Measurements from ENCODE around the gene SEMA5B.

The SEMA5B gene

DNA sequence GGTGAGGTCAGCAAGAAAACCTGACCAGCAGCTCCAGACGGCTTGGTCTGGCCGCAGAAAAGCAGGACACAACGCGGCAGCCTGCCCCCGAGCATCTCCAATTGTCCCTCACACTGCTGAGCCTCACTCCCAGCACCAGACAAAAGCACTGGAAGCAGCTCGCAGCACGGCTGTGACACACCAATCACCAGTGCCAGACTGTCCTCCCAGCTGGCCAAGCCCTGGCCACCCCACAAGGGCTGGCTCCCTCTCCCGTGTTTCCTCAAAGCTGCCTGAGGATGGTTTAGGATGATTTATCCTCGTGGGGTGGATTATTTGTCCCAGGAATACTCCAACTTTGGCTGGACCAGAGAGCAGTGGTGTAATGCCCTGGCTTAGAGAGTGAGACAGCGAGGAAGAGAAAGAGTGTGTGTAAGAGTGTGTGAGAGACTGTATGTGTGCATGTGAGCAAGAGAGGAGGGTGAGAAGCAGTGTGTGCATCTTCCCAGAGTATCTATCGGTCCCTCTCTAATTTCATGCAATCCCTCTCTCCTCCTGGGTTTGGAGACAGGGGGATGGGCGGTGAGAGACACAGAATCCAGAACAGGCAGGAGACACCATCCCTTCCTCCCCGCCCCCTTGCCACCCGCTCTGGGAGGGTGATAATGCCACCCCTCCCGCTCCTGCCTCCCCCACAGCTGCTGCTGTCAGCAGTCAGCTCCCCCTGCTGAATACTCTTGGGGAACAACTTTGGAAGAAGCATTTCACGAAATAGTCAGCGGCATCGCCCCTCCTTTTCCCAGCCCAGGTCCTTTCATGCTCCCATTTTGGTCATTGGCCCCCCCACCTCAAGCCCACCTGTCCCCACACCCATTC is 34.2 kb downstream of the SEMA5B start:
- TF ChIP-seq MAX (IDR thresholded peaks at IDR 0.05): no peak
- TF ChIP-seq FOXM1 (IDR thresholded peaks at IDR 0.05; ENCODE audit: borderline replicate concordance, low read depth): no peak

GRCh38 chr3:122992676-122993075 is 34.9 kb downstream of the SEMA5B start:
- TF ChIP-seq TEAD4 (IDR thresholded peaks at IDR 0.05) (no peak), FOXM1 (IDR thresholded peaks at IDR 0.05; ENCODE audit: borderline replicate concordance, low read depth) (no peak), CREB1 (IDR thresholded peaks at IDR 0.05; ENCODE audit: low read depth) (no peak), TCF12 (IDR thresholded peaks at IDR 0.05; ENCODE audit: low read depth) (no peak), CEBPB (IDR thresholded peaks at IDR 0.05) (no peak), YY1 (IDR thresholded peaks at IDR 0.05; ENCODE audit: low read depth) (no peak), MAX (IDR thresholded peaks at IDR 0.05) (no peak), NFIC (IDR thresholded peaks at IDR 0.05) (no peak), EP300 (IDR thresholded peaks at IDR 0.05; ENCODE audit: borderline replicate concordance) (no peak), TAF1 (IDR thresholded peaks at IDR 0.05; ENCODE audit: low read depth) (no peak), EGR1 (IDR thresholded peaks at IDR 0.05) (no peak), ZBTB7A (IDR thresholded peaks at IDR 0.05; ENCODE audit: low read depth) (no peak), RAD21 (IDR thresholded peaks at IDR 0.05; ENCODE audit: low read depth) (no peak)
- TF ChIP-seq, protein P1, sequence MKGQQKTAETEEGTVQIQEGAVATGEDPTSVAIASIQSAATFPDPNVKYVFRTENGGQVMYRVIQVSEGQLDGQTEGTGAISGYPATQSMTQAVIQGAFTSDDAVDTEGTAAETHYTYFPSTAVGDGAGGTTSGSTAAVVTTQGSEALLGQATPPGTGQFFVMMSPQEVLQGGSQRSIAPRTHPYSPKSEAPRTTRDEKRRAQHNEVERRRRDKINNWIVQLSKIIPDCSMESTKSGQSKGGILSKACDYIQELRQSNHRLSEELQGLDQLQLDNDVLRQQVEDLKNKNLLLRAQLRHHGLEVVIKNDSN (IDR thresholded peaks at IDR 0.05): no peak
- TF ChIP-seq, protein P2, sequence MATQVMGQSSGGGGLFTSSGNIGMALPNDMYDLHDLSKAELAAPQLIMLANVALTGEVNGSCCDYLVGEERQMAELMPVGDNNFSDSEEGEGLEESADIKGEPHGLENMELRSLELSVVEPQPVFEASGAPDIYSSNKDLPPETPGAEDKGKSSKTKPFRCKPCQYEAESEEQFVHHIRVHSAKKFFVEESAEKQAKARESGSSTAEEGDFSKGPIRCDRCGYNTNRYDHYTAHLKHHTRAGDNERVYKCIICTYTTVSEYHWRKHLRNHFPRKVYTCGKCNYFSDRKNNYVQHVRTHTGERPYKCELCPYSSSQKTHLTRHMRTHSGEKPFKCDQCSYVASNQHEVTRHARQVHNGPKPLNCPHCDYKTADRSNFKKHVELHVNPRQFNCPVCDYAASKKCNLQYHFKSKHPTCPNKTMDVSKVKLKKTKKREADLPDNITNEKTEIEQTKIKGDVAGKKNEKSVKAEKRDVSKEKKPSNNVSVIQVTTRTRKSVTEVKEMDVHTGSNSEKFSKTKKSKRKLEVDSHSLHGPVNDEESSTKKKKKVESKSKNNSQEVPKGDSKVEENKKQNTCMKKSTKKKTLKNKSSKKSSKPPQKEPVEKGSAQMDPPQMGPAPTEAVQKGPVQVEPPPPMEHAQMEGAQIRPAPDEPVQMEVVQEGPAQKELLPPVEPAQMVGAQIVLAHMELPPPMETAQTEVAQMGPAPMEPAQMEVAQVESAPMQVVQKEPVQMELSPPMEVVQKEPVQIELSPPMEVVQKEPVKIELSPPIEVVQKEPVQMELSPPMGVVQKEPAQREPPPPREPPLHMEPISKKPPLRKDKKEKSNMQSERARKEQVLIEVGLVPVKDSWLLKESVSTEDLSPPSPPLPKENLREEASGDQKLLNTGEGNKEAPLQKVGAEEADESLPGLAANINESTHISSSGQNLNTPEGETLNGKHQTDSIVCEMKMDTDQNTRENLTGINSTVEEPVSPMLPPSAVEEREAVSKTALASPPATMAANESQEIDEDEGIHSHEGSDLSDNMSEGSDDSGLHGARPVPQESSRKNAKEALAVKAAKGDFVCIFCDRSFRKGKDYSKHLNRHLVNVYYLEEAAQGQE (IDR thresholded peaks at IDR 0.05; ENCODE audit: low read depth): no peak

- TF ChIP-seq, protein P2 (IDR thresholded peaks at IDR 0.05; ENCODE audit: low read depth): no peak
- TF ChIP-seq, protein P1 (IDR thresholded peaks at IDR 0.05): no peak
- TF ChIP-seq MAX (IDR thresholded peaks at IDR 0.05) (no peak), ZBTB7A (IDR thresholded peaks at IDR 0.05; ENCODE audit: low read depth) (no peak), TEAD4 (IDR thresholded peaks at IDR 0.05) (no peak), EGR1 (IDR thresholded peaks at IDR 0.05) (no peak), RAD21 (IDR thresholded peaks at IDR 0.05; ENCODE audit: low read depth) (no peak), CREB1 (IDR thresholded peaks at IDR 0.05; ENCODE audit: low read depth) (no peak), FOXM1 (IDR thresholded peaks at IDR 0.05; ENCODE audit: borderline replicate concordance, low read depth) (no peak), TCF12 (IDR thresholded peaks at IDR 0.05; ENCODE audit: low read depth) (no peak), YY1 (IDR thresholded peaks at IDR 0.05; ENCODE audit: low read depth) (no peak), CEBPB (IDR thresholded peaks at IDR 0.05) (no peak), NFIC (IDR thresholded peaks at IDR 0.05) (no peak), TAF1 (IDR thresholded peaks at IDR 0.05; ENCODE audit: low read depth) (no peak), EP300 (IDR thresholded peaks at IDR 0.05; ENCODE audit: borderline replicate concordance) (no peak)
Measured at GRCh38 chr3:122992133-122992532, 35.4 kb downstream of the SEMA5B start.

DNA sequence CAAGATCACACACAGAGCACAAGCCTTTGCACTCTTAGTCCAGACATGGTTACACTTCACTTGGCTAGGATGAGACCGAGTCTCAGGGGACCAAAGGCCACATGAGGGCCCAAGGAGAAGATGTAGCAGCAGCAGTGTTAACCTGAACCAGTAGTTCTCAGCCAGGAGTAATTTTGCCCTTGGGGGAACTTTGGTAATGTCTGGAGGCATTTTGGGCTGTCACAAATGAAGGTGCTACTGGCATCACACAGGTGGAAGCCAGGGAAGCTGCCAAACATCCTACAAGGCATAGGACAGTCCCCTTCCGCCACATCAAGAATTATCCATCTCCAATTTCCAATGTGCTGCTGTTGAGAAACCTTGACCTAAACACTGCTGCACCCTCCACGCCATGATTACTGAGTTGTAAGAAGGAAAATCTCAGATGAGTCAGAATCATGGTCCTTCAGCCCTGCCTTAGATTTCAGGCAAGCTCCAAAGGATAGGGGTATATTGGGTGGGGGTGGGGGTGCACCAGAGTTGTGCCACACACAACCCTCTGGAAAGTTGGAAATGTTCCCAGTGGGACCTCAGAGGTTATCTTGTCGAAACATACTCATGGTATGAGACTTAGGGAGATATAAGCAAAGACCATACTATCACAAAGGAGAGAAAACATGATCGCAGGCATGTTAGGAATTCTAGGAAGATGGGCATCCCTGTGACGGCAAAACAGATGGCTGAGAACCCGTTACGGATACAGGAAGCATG is 36.2 kb downstream of the SEMA5B start:
- TF ChIP-seq TCF12 (IDR thresholded peaks at IDR 0.05; ENCODE audit: low read depth): no peak

- no peak for TF ChIP-seq YY1 (IDR thresholded peaks at IDR 0.05; ENCODE audit: low read depth)
- TF ChIP-seq FOXM1 (IDR thresholded peaks at IDR 0.05; ENCODE audit: borderline replicate concordance, low read depth): no peak
- no peak for TF ChIP-seq CREB1 (IDR thresholded peaks at IDR 0.05; ENCODE audit: low read depth)
- no peak for TF ChIP-seq RAD21 (IDR thresholded peaks at IDR 0.05; ENCODE audit: low read depth)
Measured at GRCh38 chr3:122989856-122990575, 37.5 kb downstream of the SEMA5B start.

Data from Ishikawa (cell line).